H1 (cell line): ENCODE measurements around the gene RXRA. TPM values are rescaled to one million over a fixed set of nuclear protein-coding genes. Genes with fewer than 3 reads are reported as not detected.

Source experiments
- CTCF ChIA-PET: fragments of 300-600 bp; sonication (Branson Sonifier 250); formaldehyde crosslinking; loops from one replicate; lab custom pipeline; 2021; ENCODE audit not compliant: partially characterized antibody; lab: Charles Lee
- POLR2A ChIA-PET: fragments of 300-600 bp; sonication (Branson Sonifier 250); formaldehyde crosslinking; loops from one replicate; lab custom pipeline; 2021; ENCODE audit warnings: inconsistent platforms; ENCODE audit not compliant: partially characterized antibody; lab: Charles Lee
- DNase-seq, 2 experiments: peaks; one replicate each; pipeline versions ENCODE4 v3.0.0 to v3.0.0-alpha.2; 2010 to 2022; ENCODE audit warnings: low spot score in 2 of 2, low read depth in 1 of 2, mixed read lengths in 1 of 2
- FAIRE-seq: peaks from 2 replicates; lab custom pipeline; 2011; peaks lifted over from hg19 to GRCh38; lab: Jason Lieb, UNC
- H2AFZ ChIP-seq: 2 replicates; pipeline ENCODE4 v1.8.1; 2012; ENCODE audit warnings: low read length, inconsistent platforms
- H2AK5ac ChIP-seq: 2 replicates; pipeline ENCODE4 v1.6.1; 2013; ENCODE audit warnings: low read depth, low read length
- H2BK120ac ChIP-seq: replicated peaks from 2 replicates; pipeline ENCODE3; 2013; ENCODE audit warnings: low read depth, low read length, inconsistent platforms
- H2BK12ac ChIP-seq: 2 replicates; pipeline ENCODE4 v1.6.1; 2013; ENCODE audit warnings: low read depth, low read length
- H2BK15ac ChIP-seq: 2 replicates; pipeline ENCODE4 v1.6.1; 2013; ENCODE audit warnings: low read length
- H2BK20ac ChIP-seq: 2 replicates; pipeline ENCODE4 v1.6.1; 2013; ENCODE audit warnings: low read length
- H2BK5ac ChIP-seq: 2 replicates; pipeline ENCODE4 v1.6.1; 2013; ENCODE audit warnings: low read depth, low read length
- H3K14ac ChIP-seq: 2 replicates; pipeline ENCODE4 v1.6.1; 2013; ENCODE audit warnings: inconsistent platforms; ENCODE audit not compliant: insufficient read length
- H3K18ac ChIP-seq: 2 replicates; pipeline ENCODE4 v1.6.1; 2013; ENCODE audit warnings: low read length; ENCODE audit errors: extremely low read depth
- H3K23ac ChIP-seq: 2 replicates; pipeline ENCODE4 v1.6.1; 2013; ENCODE audit warnings: inconsistent platforms; ENCODE audit not compliant: insufficient read length
- H3K23me2 ChIP-seq: 2 replicates; pipeline ENCODE4 v1.6.1; 2013; ENCODE audit warnings: low read depth, low read length
- H3K27ac ChIP-seq: 2 replicates; pipeline ENCODE4 v1.6.1; 2011; ENCODE audit warnings: low read depth, low read length, inconsistent platforms
- H3K27me3 ChIP-seq, 4 experiments: replicated peaks in 1 of 4; 1 replicate in 1 of 4; 2 replicates in 3 of 4; pipeline versions ENCODE4 v1.6.1 to v1.8.1; 2011 to 2013; ENCODE audit warnings: low read length in 3 of 4, mild to moderate bottlenecking in 3 of 4, inconsistent platforms in 2 of 4, mixed read lengths in 2 of 4, moderate library complexity in 1 of 4; ENCODE audit not compliant: control insufficient read depth in 3 of 4, insufficient read depth in 3 of 4; ENCODE audit errors: extremely low read depth in 1 of 4
- H3K36me3 ChIP-seq, 4 experiments: 2 replicates each; pipeline versions ENCODE4 v1.6.1 to v1.8.1; 2011 to 2013; ENCODE audit warnings: mild to moderate bottlenecking in 4 of 4, low read length in 3 of 4, moderate library complexity in 2 of 4, control low read depth in 1 of 4, inconsistent platforms in 1 of 4; ENCODE audit not compliant: insufficient read depth in 4 of 4, control insufficient read depth in 2 of 4
- H3K4ac ChIP-seq: replicated peaks from 2 replicates; pipeline ENCODE3; 2013; ENCODE audit warnings: low read length, low read depth, mixed read lengths, inconsistent platforms; ENCODE audit not compliant: insufficient read length
- H3K4me1 ChIP-seq, 4 experiments: replicated peaks in 1 of 4; 1 replicate in 1 of 4; 2 replicates in 3 of 4; pipeline versions ENCODE4 v1.6.1 to v1.8.1; 2011 to 2013; ENCODE audit warnings: low read length in 3 of 4, inconsistent platforms in 2 of 4, mixed read lengths in 1 of 4; ENCODE audit not compliant: insufficient read depth in 4 of 4, control insufficient read depth in 3 of 4
- H3K4me2 ChIP-seq, 2 experiments: 2 replicates each; pipeline versions ENCODE4 v1.6.1 to v1.8.1; 2011 to 2013; ENCODE audit warnings: low read depth in 2 of 2, low read length in 2 of 2, control low read depth in 1 of 2, inconsistent platforms in 1 of 2, mild to moderate bottlenecking in 1 of 2; ENCODE audit not compliant: insufficient read depth in 1 of 2
- H3K4me3 ChIP-seq, 4 experiments: fragments of 200-600, 300-600 bp in 1 of 4; sonication (generic), shearing (Covaris generic), sonication (Bioruptor Twin) in 1 of 4; 2 replicates each; pipeline versions ENCODE4 v1.5.1 to v1.8.1; 2011 to 2016; ENCODE audit warnings: low read length in 4 of 4, low read depth in 3 of 4, control low read depth in 2 of 4, inconsistent platforms in 2 of 4, mild to moderate bottlenecking in 2 of 4, mixed read lengths in 1 of 4, moderate library complexity in 1 of 4; ENCODE audit not compliant: insufficient read depth in 2 of 4; ENCODE audit errors: extremely low read depth in 1 of 4
- H3K56ac ChIP-seq: replicated peaks from 2 replicates; pipeline ENCODE3; 2013; ENCODE audit warnings: low read depth, mild to moderate bottlenecking, mixed read lengths, low read length, inconsistent platforms; ENCODE audit not compliant: insufficient read length
- H3K79me1 ChIP-seq: 2 replicates; pipeline ENCODE4 v1.6.1; 2013; ENCODE audit warnings: low read depth, low read length, control low read depth
- H3K79me2 ChIP-seq, 2 experiments: 2 replicates each; pipeline versions ENCODE4 v1.6.1 to v1.8.1; 2012 to 2013; ENCODE audit warnings: low read length in 2 of 2, mild to moderate bottlenecking in 2 of 2, inconsistent platforms in 1 of 2; ENCODE audit not compliant: insufficient read depth in 2 of 2, control insufficient read depth in 1 of 2
- H3K9ac ChIP-seq, 4 experiments: replicated peaks in 1 of 4; 1 replicate in 1 of 4; 2 replicates in 3 of 4; pipeline versions ENCODE4 v1.6.1 to v1.8.1; 2011 to 2013; ENCODE audit warnings: low read depth in 3 of 4, low read length in 3 of 4, control low read depth in 2 of 4, mild to moderate bottlenecking in 2 of 4, moderate library complexity in 2 of 4, inconsistent platforms in 1 of 4; ENCODE audit errors: extremely low read depth in 1 of 4
- H3K9me3 ChIP-seq, 2 experiments: 2 replicates each; pipeline versions ENCODE4 v1.6.1 to v1.8.1; 2012 to 2013; ENCODE audit warnings: mild to moderate bottlenecking in 2 of 2, moderate library complexity in 2 of 2, control low read depth in 1 of 2, inconsistent platforms in 1 of 2, low read depth in 1 of 2, low read length in 1 of 2, mixed read lengths in 1 of 2; ENCODE audit not compliant: insufficient read depth in 2 of 2
- H4K20me1 ChIP-seq, 2 experiments: replicated peaks in 1 of 2; 2 replicates each; pipeline versions ENCODE3 to v1.8.1; 2011 to 2013; ENCODE audit warnings: inconsistent platforms in 2 of 2, low read length in 2 of 2, mild to moderate bottlenecking in 1 of 2; ENCODE audit not compliant: insufficient read depth in 2 of 2, control insufficient read depth in 1 of 2
- H4K5ac ChIP-seq: 2 replicates; pipeline ENCODE4 v1.6.1; 2013; ENCODE audit warnings: low read length, low read depth, mixed read lengths, inconsistent platforms; ENCODE audit not compliant: insufficient read length
- H4K8ac ChIP-seq: 2 replicates; pipeline ENCODE4 v1.8.0; 2013; ENCODE audit warnings: mild to moderate bottlenecking, moderate library complexity, low read length, inconsistent platforms; ENCODE audit not compliant: insufficient read depth; ENCODE audit errors: extremely low read depth
- H4K91ac ChIP-seq: replicated peaks from 2 replicates; pipeline ENCODE3; 2013; ENCODE audit warnings: low read length, mixed read lengths, inconsistent platforms; ENCODE audit not compliant: insufficient read length
- POU5F1 ChIP-seq: IDR thresholded peaks from 2 replicates; pipeline ENCODE4 v1.6.1; 2011; ENCODE audit warnings: low read depth, mild to moderate bottlenecking, low read length, moderate library complexity
- RNF2 ChIP-seq: fragments of 200-900, 300-1000 bp; sonication (generic); IDR thresholded peaks from 2 replicates; pipeline ENCODE4 v1.7.1; 2016; ENCODE audit warnings: borderline replicate concordance, low read depth, mild to moderate bottlenecking, antibody characterized with exemption, low read length; ENCODE audit not compliant: poor library complexity, severe bottlenecking; ENCODE audit errors: missing control alignments
- TEAD4 ChIP-seq: IDR thresholded peaks from 2 replicates; pipeline ENCODE4 v1.6.1; 2012; ENCODE audit warnings: low read depth, low read length, inconsistent platforms, mixed read lengths
- USF2 ChIP-seq: IDR thresholded peaks from 2 replicates; pipeline ENCODE4 v1.6.1; 2011; ENCODE audit warnings: low read length, improper control_type of control experiment
- WGBS, 2 experiments: shearing (Covaris generic) in 1 of 2; methylation state at CpG; one replicate each; pipeline versions ENCODE4 v1.1.6 to v1.1.7; 2013 to 2015; ENCODE audit warnings: low lambda C conversion rate in 2 of 2, mixed read lengths in 2 of 2, inconsistent platforms in 1 of 2, low coverage in 1 of 2, missing lambda C conversion rate in 1 of 2; ENCODE audit not compliant: insufficient replicate concordance in 2 of 2, insufficient coverage in 1 of 2, insufficient read length in 1 of 2; ENCODE audit errors: extremely low coverage in 1 of 2, missing lambda C conversion rate in 1 of 2; 5-methylcytosine and 5-hydroxymethylcytosine counted together
- polyA plus RNA-seq, 7 experiments: library from polyadenylated mRNA; depleted of rRNA in 3 of 7; stranded (reverse) in 5 of 7; unstranded in 2 of 7; fragments of >200 nt in 5 of 7; fragments of 200-250 nt in 2 of 7; gene quantifications; 1 replicate in 5 of 7; 2 replicates in 1 of 7; 4 replicates in 1 of 7; pipeline versions ENCODE4 v1.2.1 to v1.2.3, GENCODE V29; 2011 to 2013; ENCODE audit warnings: missing spikeins in 2 of 7, mixed read lengths in 2 of 7
- total RNA-seq: library from RNA; stranded (reverse); fragmentation: NEBNext Ultra II Directional; extraction: Animal tissue kit (Norgen Biotek cat#: 25700); gene quantifications from 2 replicates; pipeline ENCODE4 v1.2.1, GENCODE V29; 2021

The RXRA gene
- total and polyA plus RNA-seq, 2 of the 8 experiments (the other 6 are each of a cell fraction or from before 2014, with no cell fraction given): 9.8 to 29.4 TPM

DNA sequence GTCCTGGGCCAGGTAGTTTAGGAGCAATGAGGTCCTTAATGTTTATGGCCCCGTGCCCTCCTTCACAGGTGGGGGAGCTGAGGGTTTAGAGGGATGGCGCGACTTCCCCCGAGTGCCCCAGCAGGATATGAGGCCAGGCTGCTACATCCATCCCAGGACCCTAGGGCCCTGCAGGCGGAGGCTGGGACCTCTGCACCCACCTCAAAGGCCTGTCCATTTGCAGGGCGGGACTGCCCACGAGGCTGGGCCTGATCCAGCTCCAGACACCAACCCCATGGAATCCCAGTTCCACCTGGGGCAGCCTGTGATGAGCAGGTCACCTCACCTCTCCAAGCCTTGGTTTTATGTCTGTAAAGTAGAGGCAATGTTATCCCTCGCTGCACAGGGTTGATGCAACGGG, 142.1 kb downstream of the RXRA start:
- 90% methylated on average over 9 of the region's 9 CpGs; no CpG with 5 or more reads in 1 of the 2 experiments for WGBS, 2 experiments
- Histone ChIP-seq H4K5ac (no peak overlapping the region), H3K56ac (no peak overlapping the region), H3K14ac (no peak overlapping the region), H2BK20ac (no peak overlapping the region), H3K9ac (no peak overlapping the region), H3K23me2 (no peaks in the 10 kb centered on the region), H4K91ac (no peak overlapping the region), H2AFZ (no peak overlapping the region), H3K27me3 (no peaks in the 10 kb centered on the region), H3K4ac (no peak overlapping the region), H2AK5ac (no peak overlapping the region), H3K4me3 (no peak overlapping the region), H4K8ac (no peak overlapping the region; the same call in 1 of the 2 replicates), H3K23ac (no peak overlapping the region), H2BK120ac (no peak overlapping the region), H3K4me2 (no peak overlapping the region), H3K79me1 (no peaks in the 10 kb centered on the region), H3K4me1 (no peaks in the 10 kb centered on the region), H3K79me2 (no peaks in the 10 kb centered on the region), H3K9me3 (peaks cover 4 to 12% of the 10 kb centered on the region in 2 experiments; a peak in 1 of 4 replicates), H3K36me3 (no peaks in the 10 kb centered on the region), H2BK12ac (no peak overlapping the region), H2BK15ac (no peak overlapping the region), H4K20me1 (no peaks in the 10 kb centered on the region), H3K18ac (no peak overlapping the region), H2BK5ac (no peak overlapping the region), H3K27ac (no peak overlapping the region)
- POLR2A ChIA-PET: no interaction called here
- no peak for FAIRE-seq
- CTCF ChIA-PET: no interaction called here
- TF ChIP-seq POU5F1 (no peak), TEAD4 (no peak), USF2 (no peak), RNF2 (no peak)
- DNase-seq: no peak
